SK-N-SH (cell line): ENCODE data around the gene RAPGEFL1. TPM values are rescaled to one million over a fixed set of nuclear protein-coding genes. Genes with fewer than 3 reads are reported as not detected.
"Not testable (repeated sequence)": the region's sequence is repeated elsewhere in the genome, so short reads cannot be mapped to it uniquely, and the experiment has no call there.

Experiments
- CTCF ChIA-PET: fragments of 300-600, 350-600 bp; formaldehyde crosslinking; extraction: SDS; loops from one replicate; lab custom pipeline; 2021; lab: Yijun Ruan, JAX
- POLR2A ChIA-PET: fragments of 350-600 bp; sonication (Branson Sonifier 250); formaldehyde crosslinking; extraction: SDS; loops from one replicate; lab custom pipeline; 2020; ENCODE audit warnings: antibody characterized with exemption, inconsistent platforms; lab: Yijun Ruan, JAX
- DNase-seq: peaks from one replicate; pipeline ENCODE4 v3.0.0; 2012
- H2AFZ ChIP-seq: fragments of 200-600 bp; sonication (generic); 2 replicates; pipeline ENCODE4 v1.8.1; 2016; ENCODE audit warnings: antibody characterized with exemption, mild to moderate bottlenecking, low read depth
- H3F3A ChIP-seq: fragments of 200-600 bp; sonication (generic); replicated peaks from 2 replicates; pipeline ENCODE3; 2016; ENCODE audit warnings: antibody characterized with exemption, mild to moderate bottlenecking; ENCODE audit not compliant: insufficient read depth
- H3K27ac ChIP-seq, 2 experiments: fragments of 200-500 bp in 1 of 2; fragments of 200-600 bp in 1 of 2; sonication (Bioruptor generic) in 1 of 2; sonication (generic), shearing (Covaris generic) in 1 of 2; 2 replicates each; pipeline versions ENCODE4 v1.5.1 to v1.6.1; 2014 to 2016; ENCODE audit warnings: low read depth in 2 of 2, inconsistent platforms in 1 of 2, low read length in 1 of 2, mild to moderate bottlenecking in 1 of 2, mixed read lengths in 1 of 2
- H3K27me3 ChIP-seq: fragments of 200-600 bp; sonication (generic), shearing (Covaris generic); 2 replicates; pipeline ENCODE4 v1.6.1; 2016; ENCODE audit warnings: mixed run types; ENCODE audit not compliant: insufficient read depth
- H3K36me3 ChIP-seq, 2 experiments: fragments of 200-500 bp in 1 of 2; fragments of 200-600 bp in 1 of 2; sonication (Bioruptor generic) in 1 of 2; sonication (generic) in 1 of 2; replicated peaks in 1 of 2; 2 replicates each; pipeline versions ENCODE3 to v1.5.1; 2014 to 2016; ENCODE audit warnings: low read length in 1 of 2, mild to moderate bottlenecking in 1 of 2; ENCODE audit not compliant: insufficient read depth in 2 of 2, control insufficient read depth in 1 of 2
- H3K4me1 ChIP-seq, 2 experiments: fragments of 200-500 bp in 1 of 2; fragments of 200-600 bp in 1 of 2; sonication (Bioruptor generic) in 1 of 2; sonication (generic), shearing (Covaris generic) in 1 of 2; 2 replicates each; pipeline versions ENCODE4 v1.5.1 to v1.6.1; 2014 to 2016; ENCODE audit warnings: low read depth in 1 of 2, low read length in 1 of 2, mixed run types in 1 of 2; ENCODE audit not compliant: insufficient read depth in 2 of 2, control insufficient read depth in 1 of 2
- H3K4me2 ChIP-seq: fragments of 200-600 bp; sonication (generic), shearing (Covaris generic); 2 replicates; pipeline ENCODE4 v1.6.1; 2017; ENCODE audit warnings: mixed run types
- H3K4me3 ChIP-seq, 2 experiments: fragments of 200-500 bp in 1 of 2; fragments of 200-600 bp in 1 of 2; sonication (Bioruptor generic) in 1 of 2; sonication (generic), shearing (Covaris generic) in 1 of 2; 2 replicates each; pipeline versions ENCODE4 v1.5.1 to v1.8.1; 2014 to 2016; ENCODE audit warnings: low read depth in 2 of 2, inconsistent platforms in 1 of 2, low read length in 1 of 2, mild to moderate bottlenecking in 1 of 2, mixed read lengths in 1 of 2, moderate library complexity in 1 of 2
- H3K79me2 ChIP-seq: fragments of 200-600 bp; sonication (generic); 2 replicates; pipeline ENCODE4 v1.8.1; 2017; ENCODE audit warnings: mild to moderate bottlenecking; ENCODE audit not compliant: insufficient read depth
- H3K9ac ChIP-seq: fragments of 200-600 bp; sonication (generic); 2 replicates; pipeline ENCODE4 v1.6.1; 2017; ENCODE audit warnings: mixed run types
- H3K9me2 ChIP-seq: fragments of 200-600 bp; sonication (generic); 2 replicates; pipeline ENCODE4 v1.6.1; 2017; ENCODE audit warnings: mixed run types
- H3K9me3 ChIP-seq: fragments of 200-600 bp; sonication (generic); 2 replicates; pipeline ENCODE4 v1.6.1; 2017; ENCODE audit warnings: mixed run types, mild to moderate bottlenecking, moderate library complexity
- H4K20me1 ChIP-seq: fragments of 200-600 bp; sonication (generic); 2 replicates; pipeline ENCODE4 v1.6.1; 2017; ENCODE audit warnings: mild to moderate bottlenecking, mixed run types; ENCODE audit not compliant: insufficient read depth
- GABPA ChIP-seq: IDR thresholded peaks from 2 replicates; pipeline ENCODE4 v1.4.0; 2012; ENCODE audit warnings: low read depth, mild to moderate bottlenecking
- GATA2 ChIP-seq: sonication (generic); formaldehyde crosslinking; IDR thresholded peaks from 2 replicates; pipeline ENCODE4 v1.5.0; 2020; ENCODE audit warnings: mild to moderate bottlenecking, missing genetic modification reagents
- MXI1 ChIP-seq: IDR thresholded peaks from 2 replicates; pipeline ENCODE4 v1.6.1; 2012; ENCODE audit warnings: mild to moderate bottlenecking, low read depth, low read length, improper control_type of control experiment
- RCOR1 ChIP-seq: fragments of 150-350 bp; IDR thresholded peaks from 2 replicates; pipeline ENCODE4 v1.6.1; 2017; ENCODE audit warnings: antibody characterized with exemption, low read length
- SIN3A ChIP-seq: IDR thresholded peaks from 2 replicates; pipeline ENCODE4 v1.6.1; 2012; ENCODE audit warnings: low read depth, mild to moderate bottlenecking, low read length, moderate library complexity, borderline replicate concordance
- SMC3 ChIP-seq: IDR thresholded peaks from 2 replicates; pipeline ENCODE4 v1.6.1; 2012; ENCODE audit warnings: low read depth, low read length, improper control_type of control experiment
- WGBS: methylation state at CpG from one replicate; pipeline ENCODE4 v1.1.6; 2017; ENCODE audit warnings: low lambda C conversion rate; 5-methylcytosine and 5-hydroxymethylcytosine counted together
- polyA plus RNA-seq, 3 experiments: library from polyadenylated mRNA; depleted of rRNA; stranded (reverse); fragments of >200 nt; gene quantifications; 2 replicates each; pipeline ENCODE4 v1.2.3, GENCODE V29; 2012
- TF ChIP-seq, protein P1 (sequence below): fragments of 150-350 bp; IDR thresholded peaks from 2 replicates; pipeline ENCODE4 v1.6.1; 2017; ENCODE audit warnings: antibody characterized with exemption, low read length, low read depth, borderline replicate concordance

RAPGEFL1 gene
- polyA plus RNA-seq, 1 of the 3 experiments (the other 2 are of a cell fraction) = 5.9 TPM

DNA sequence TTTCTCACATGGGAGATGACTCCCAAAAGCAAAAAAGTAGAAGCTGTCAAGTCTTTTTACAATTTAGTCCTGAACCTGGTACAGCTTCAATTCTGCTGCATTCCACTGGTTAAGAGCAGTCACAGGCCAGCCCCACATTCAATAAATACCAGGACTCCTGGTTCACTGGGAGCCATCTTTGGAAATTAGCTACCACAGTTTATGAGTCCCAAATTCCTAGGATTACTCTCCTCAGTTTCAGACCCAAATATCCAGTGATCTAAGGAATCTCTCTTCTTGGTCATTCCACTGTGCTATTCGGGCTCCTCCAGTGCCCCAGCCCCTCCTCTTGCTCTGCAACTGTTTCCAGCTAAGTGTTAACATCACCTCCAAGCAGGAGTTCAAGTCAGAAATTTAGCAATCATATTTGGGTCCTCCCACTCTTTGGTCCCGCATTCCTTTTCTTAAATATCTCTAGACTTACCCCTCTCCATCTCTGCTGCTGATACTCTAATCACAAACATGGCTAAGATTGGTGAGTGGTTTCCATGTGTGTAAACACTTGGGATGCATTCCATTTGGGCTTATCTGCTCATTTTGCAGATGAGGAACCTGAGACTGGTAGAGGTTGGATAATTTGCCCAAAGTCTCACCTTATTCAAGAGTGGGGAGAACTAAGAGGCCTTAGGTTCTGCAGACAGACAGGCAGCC is 32.3 kb downstream of the RAPGEFL1 start:
- H3K27ac ChIP-seq = no peak overlapping the region; a peak in 1 of 4 replicates
- POLR2A ChIA-PET = interaction anchor here (1.3 kb wide), 1 partner anchor 9 kb away, joined by 7 read pairs; the partner anchor contains the start of gene WIPF2
- no peak for DNase-seq
- H3K9ac ChIP-seq = no peak overlapping the region
- no peaks in the 10 kb centered on the region for H3K9me2 ChIP-seq
- no peaks in the 10 kb centered on the region for H3F3A ChIP-seq
- H3K27me3 ChIP-seq = no peaks in the 10 kb centered on the region
- TF ChIP-seq SIN3A = no peak
- TF ChIP-seq GABPA = no peak
- no peak for TF ChIP-seq SMC3
- no peak overlapping the region for H3K4me2 ChIP-seq
- peaks cover 0 to 8% of the 10 kb centered on the region in 2 experiments; a peak in 1 of 4 replicates for H3K4me1 ChIP-seq
- no peak overlapping the region for H3K4me3 ChIP-seq
- no peaks in the 10 kb centered on the region for H3K36me3 ChIP-seq
- H3K79me2 ChIP-seq = no peaks in the 10 kb centered on the region
- H4K20me1 ChIP-seq = no peaks in the 10 kb centered on the region
- no peaks in the 10 kb centered on the region for H3K9me3 ChIP-seq
- CTCF ChIA-PET = interaction anchor here (0.6 to 2.3 kb wide), 8 partner anchors 9 to 325 kb away, joined by 3 to 7 read pairs (median 4); partner anchors contain the start of gene WIPF2
- WGBS = 67% methylated on average over 2 of the region's 2 CpGs
- H2AFZ ChIP-seq = peak overlapping the region; percentile 70

DNA sequence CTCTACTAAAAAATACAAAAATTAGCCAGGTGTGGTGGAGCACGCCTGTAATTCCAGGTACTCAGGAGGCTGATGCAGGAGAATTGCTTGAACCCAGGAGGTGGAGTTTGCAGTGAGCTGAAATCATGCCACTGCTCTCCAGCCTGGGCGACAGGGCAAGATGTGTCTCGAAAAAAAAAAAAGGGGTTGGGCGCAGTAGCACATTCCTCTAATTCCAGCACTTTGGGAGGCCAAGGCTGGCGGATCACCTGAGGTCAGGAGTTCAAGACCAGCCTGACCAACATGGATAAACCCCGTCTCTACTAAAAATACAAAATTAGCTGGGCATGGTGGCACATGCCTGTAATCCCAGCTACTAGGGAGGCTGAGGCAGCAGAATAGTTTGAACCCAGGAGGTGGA is 36.6 kb downstream of the RAPGEFL1 start:
- H3K4me3 ChIP-seq, H3F3A ChIP-seq, CTCF ChIA-PET, H3K27ac ChIP-seq, H3K27me3 ChIP-seq, H2AFZ ChIP-seq, H3K4me1 ChIP-seq, H4K20me1 ChIP-seq, H3K79me2 ChIP-seq, H3K9me3 ChIP-seq, H3K9me2 ChIP-seq, POLR2A ChIA-PET, H3K4me2 ChIP-seq, H3K36me3 ChIP-seq, H3K9ac ChIP-seq, DNase-seq: not testable (repeated sequence)
- 93% methylated on average over 6 of the region's 6 CpGs for WGBS

DNA sequence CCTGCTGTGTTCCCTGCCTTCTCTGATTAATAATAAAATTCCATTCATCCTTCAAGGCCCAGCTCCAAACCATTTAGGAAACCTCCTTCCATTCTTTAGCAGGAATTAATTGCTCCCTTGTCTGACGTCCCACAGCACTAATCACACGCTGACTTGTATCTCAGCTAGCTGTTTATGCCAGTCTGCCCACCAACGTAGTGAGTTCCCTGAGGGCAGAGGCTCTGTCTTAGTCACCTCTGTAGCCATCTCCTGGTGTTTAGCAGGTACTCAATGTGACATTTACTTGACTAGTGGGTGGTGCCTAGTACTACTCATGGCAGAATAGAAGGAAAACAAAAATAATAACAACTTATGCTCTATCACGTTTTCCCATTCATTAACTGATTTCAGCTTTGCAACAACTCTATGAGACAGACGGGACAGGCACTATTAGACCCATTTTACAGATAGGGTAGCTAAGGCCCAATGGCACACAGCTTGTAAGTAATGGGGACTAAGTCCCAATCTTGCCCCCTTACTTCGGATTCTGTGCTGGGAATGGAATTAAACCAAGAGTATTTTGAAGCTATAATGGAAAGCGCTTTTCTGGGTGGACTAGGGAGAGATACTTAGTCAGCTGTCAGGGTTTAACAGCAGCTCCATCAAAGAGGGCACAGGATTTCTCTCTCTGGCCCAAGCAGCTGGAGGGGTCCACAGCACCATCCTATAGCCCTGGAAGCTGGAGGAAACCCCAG is 40.9 kb downstream of the RAPGEFL1 start:
- peak overlapping the region in 1 of 2 experiments; percentile 65; a peak in 2 of 4 replicates for H3K4me3 ChIP-seq

More for the DNA sequence above, 40.9 kb downstream of the RAPGEFL1 start:
- Histone ChIP-seq H3K27ac (peak overlapping the region; percentile 90 to 94; a peak in 3 of 4 replicates), H3F3A (peaks cover 8% of the 10 kb centered on the region), H3K79me2 (peaks cover 30% of the 10 kb centered on the region), H3K27me3 (no peaks in the 10 kb centered on the region), H3K9me3 (no peaks in the 10 kb centered on the region), H4K20me1 (no peaks in the 10 kb centered on the region), H3K9me2 (no peaks in the 10 kb centered on the region), H2AFZ (peak overlapping the region; percentile 99), H3K4me1 (peaks cover 0 to 4% of the 10 kb centered on the region in 2 experiments; a peak in 1 of 4 replicates), H3K9ac (peak overlapping the region; percentile 86; the same call in 1 of the 2 replicates), H3K36me3 (peaks cover 0 to 2% of the 10 kb centered on the region in 2 experiments), H3K4me2 (peak overlapping the region; percentile 94)
- TF ChIP-seq GATA2 (CRISPR knock-in tag) = no peak
- TF ChIP-seq, protein P1, sequence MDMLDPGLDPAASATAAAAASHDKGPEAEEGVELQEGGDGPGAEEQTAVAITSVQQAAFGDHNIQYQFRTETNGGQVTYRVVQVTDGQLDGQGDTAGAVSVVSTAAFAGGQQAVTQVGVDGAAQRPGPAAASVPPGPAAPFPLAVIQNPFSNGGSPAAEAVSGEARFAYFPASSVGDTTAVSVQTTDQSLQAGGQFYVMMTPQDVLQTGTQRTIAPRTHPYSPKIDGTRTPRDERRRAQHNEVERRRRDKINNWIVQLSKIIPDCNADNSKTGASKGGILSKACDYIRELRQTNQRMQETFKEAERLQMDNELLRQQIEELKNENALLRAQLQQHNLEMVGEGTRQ = no peak
- no peak for TF ChIP-seq MXI1
- no peak for TF ChIP-seq RCOR1
- TF ChIP-seq SMC3 = no peak
- WGBS = 73% methylated on average over 7 of the region's 7 CpGs
- POLR2A ChIA-PET = interaction anchor here (0.7 to 1.7 kb wide), 11 partner anchors 10 to 105 kb away, joined by 3 to 7 read pairs (median 3); partner anchors contain the start of gene CDC6
- no peak for DNase-seq
- CTCF ChIA-PET = interaction anchor here (0.7 to 4.1 kb wide), 15 partner anchors 10 to 143 kb away, joined by 3 to 17 read pairs (median 4); partner anchors contain the start of genes CASC3 and RARA
